ENCODE results near the gene NXPH2.

Gene NXPH2

DNA sequence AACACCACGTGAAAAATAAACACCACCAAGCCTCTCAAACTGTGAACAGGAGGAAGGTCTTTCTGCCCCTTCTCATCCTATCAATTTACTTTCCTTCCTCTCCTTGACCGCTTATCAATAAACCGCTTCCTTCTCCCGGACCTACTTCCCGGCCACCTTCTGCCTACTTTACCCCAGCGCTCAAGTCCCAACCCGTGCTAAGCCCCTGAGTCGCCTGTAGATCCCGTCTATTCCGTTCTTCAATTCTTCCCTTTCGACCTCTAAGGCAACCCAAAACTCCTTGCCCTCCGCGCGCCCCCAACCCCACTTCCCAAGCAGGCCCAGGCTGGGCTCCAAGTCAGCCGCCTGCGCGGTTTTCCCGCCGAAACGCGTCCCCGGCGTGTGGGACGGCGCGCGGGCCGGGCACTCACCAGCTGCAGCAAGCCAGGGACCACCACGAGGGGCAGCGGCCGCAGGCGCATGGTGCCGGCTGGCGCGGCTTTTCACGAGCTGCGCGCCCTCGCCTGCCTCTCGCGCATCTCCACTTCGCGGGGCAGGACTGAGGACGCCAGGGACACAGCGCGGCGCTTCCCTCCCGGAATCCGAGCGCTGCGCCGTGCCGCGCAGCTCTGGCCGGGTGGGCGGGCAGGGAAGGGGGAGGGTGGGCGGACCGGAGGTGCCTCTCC, at the start of gene NXPH2:
Gene NXPH2 (minus strand): TSS at position 610 of the 665 bp plus-strand sequence. CDS start 149 bp downstream, at position 461.
- no peak for TF ChIP-seq YY1 (IDR thresholded peaks at IDR 0.05; ENCODE audit: insufficient read depth, insufficient read length)
- no peak for TF ChIP-seq ZNF274 (IDR thresholded peaks at IDR 0.05; ENCODE audit: low read depth, low read length)
- no peak for TF ChIP-seq SUZ12 (IDR thresholded peaks at IDR 0.05; ENCODE audit: extremely low read depth, insufficient read depth, insufficient read length)
- no peak within 1 kb of the TSS for H3K4me3 ChIP-seq (ENCODE audit: insufficient read length, low read depth)
- no peaks in the 10 kb centered on the region for H3K4me1 ChIP-seq (ENCODE audit: insufficient read depth, insufficient read length)
- H3K27me3 ChIP-seq (ENCODE audit: insufficient read depth, insufficient read length) = no peaks in the 10 kb centered on the region
- no peaks in the 10 kb centered on the region for H3K36me3 ChIP-seq (ENCODE audit: insufficient read depth, insufficient read length, low read length)
- no peak within 1 kb of the TSS for H3K9ac ChIP-seq (ENCODE audit: insufficient read length, low read depth)
- peaks cover 15% of the 10 kb centered on the region; the same call in 1 of the 2 replicates for H3K9me3 ChIP-seq (ENCODE audit: insufficient read depth, low read length)
- no peak for DNase-seq (ENCODE audit: low read depth, low spot score)

- Histone ChIP-seq H3K27me3 (ENCODE audit: insufficient read depth, insufficient read length) (no peaks in the 10 kb centered on the region), H3K9me3 (ENCODE audit: insufficient read depth, low read length) (no peaks in the 10 kb centered on the region)
- peak; percentile 57 for DNase-seq (ENCODE audit: low read depth, low spot score)
Measured at GRCh38 chr2:138829326-138829919, 49.2 kb upstream of the NXPH2 start.

GRCh38 chr2:138827426-138828054, 47.4 kb upstream of the NXPH2 start:
- no peaks in the 10 kb centered on the region for H3K4me1 ChIP-seq (ENCODE audit: insufficient read depth, insufficient read length)
- H3K36me3 ChIP-seq (ENCODE audit: insufficient read depth, insufficient read length, low read length) = no peaks in the 10 kb centered on the region
- no peak overlapping the region for H3K9ac ChIP-seq (ENCODE audit: insufficient read length, low read depth)
- H3K4me3 ChIP-seq (ENCODE audit: insufficient read length, low read depth) = no peak overlapping the region
- TF ChIP-seq YY1 (IDR thresholded peaks at IDR 0.05; ENCODE audit: insufficient read depth, insufficient read length) = no peak
- no peak for TF ChIP-seq SUZ12 (IDR thresholded peaks at IDR 0.05; ENCODE audit: extremely low read depth, insufficient read depth, insufficient read length)
- TF ChIP-seq ZNF274 (IDR thresholded peaks at IDR 0.05; ENCODE audit: low read depth, low read length) = no peak
- H3K9me3 ChIP-seq (ENCODE audit: insufficient read depth, low read length) = no peaks in the 10 kb centered on the region
- DNase-seq (ENCODE audit: low read depth, low spot score) = peak; percentile 61
- no peaks in the 10 kb centered on the region for H3K27me3 ChIP-seq (ENCODE audit: insufficient read depth, insufficient read length)

More at GRCh38 chr2:138829326-138829919, 49.2 kb upstream of the NXPH2 start:
- TF ChIP-seq SUZ12 (IDR thresholded peaks at IDR 0.05; ENCODE audit: extremely low read depth, insufficient read depth, insufficient read length) = no peak
- no peak for TF ChIP-seq YY1 (IDR thresholded peaks at IDR 0.05; ENCODE audit: insufficient read depth, insufficient read length)
- no peak for TF ChIP-seq ZNF274 (IDR thresholded peaks at IDR 0.05; ENCODE audit: low read depth, low read length)
- Histone ChIP-seq H3K4me3 (ENCODE audit: insufficient read length, low read depth) (no peak overlapping the region), H3K4me1 (ENCODE audit: insufficient read depth, insufficient read length) (no peaks in the 10 kb centered on the region), H3K9ac (ENCODE audit: insufficient read length, low read depth) (no peak overlapping the region), H3K36me3 (ENCODE audit: insufficient read depth, insufficient read length, low read length) (no peaks in the 10 kb centered on the region)

DNA sequence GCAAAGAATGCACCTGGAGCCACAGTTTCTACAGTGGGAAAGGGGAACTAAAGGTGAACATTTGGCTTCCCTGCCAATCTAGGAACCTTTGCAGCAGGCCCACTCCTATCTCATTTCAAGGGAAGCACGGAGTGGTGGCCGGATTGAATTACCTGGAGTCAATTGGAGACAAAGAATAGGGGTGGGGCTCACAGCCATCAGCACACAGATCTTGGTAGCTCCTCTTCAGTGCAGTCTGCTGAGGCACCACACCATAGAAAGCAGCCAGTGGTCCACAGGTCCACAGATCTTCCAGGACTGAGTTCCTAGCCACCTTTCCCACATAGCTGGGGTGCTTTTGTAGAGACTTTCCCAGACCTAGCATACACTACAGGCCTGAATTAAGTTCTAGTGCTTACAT, 43.5 kb upstream of the NXPH2 start:
- no peaks in the 10 kb centered on the region for H3K36me3 ChIP-seq (ENCODE audit: insufficient read depth, insufficient read length, low read length)
- H3K4me3 ChIP-seq (ENCODE audit: insufficient read length, low read depth) = no peak overlapping the region
- TF ChIP-seq SUZ12 (IDR thresholded peaks at IDR 0.05; ENCODE audit: extremely low read depth, insufficient read depth, insufficient read length) (no peak), ZNF274 (IDR thresholded peaks at IDR 0.05; ENCODE audit: low read depth, low read length) (no peak), YY1 (IDR thresholded peaks at IDR 0.05; ENCODE audit: insufficient read depth, insufficient read length) (no peak)
- no peak overlapping the region for H3K9ac ChIP-seq (ENCODE audit: insufficient read length, low read depth)
- no peaks in the 10 kb centered on the region for H3K9me3 ChIP-seq (ENCODE audit: insufficient read depth, low read length)
- H3K4me1 ChIP-seq (ENCODE audit: insufficient read depth, insufficient read length) = no peaks in the 10 kb centered on the region
- no peak for DNase-seq (ENCODE audit: low read depth, low spot score)
- no peaks in the 10 kb centered on the region for H3K27me3 ChIP-seq (ENCODE audit: insufficient read depth, insufficient read length)

GRCh38 chr2:138819964-138820363, 39.8 kb upstream of the NXPH2 start:
- Histone ChIP-seq H3K27me3 (ENCODE audit: insufficient read depth, insufficient read length) (no peaks in the 10 kb centered on the region), H3K4me1 (ENCODE audit: insufficient read depth, insufficient read length) (no peaks in the 10 kb centered on the region), H3K9ac (ENCODE audit: insufficient read length, low read depth) (no peak overlapping the region), H3K36me3 (ENCODE audit: insufficient read depth, insufficient read length, low read length) (no peaks in the 10 kb centered on the region), H3K9me3 (ENCODE audit: insufficient read depth, low read length) (no peaks in the 10 kb centered on the region), H3K4me3 (ENCODE audit: insufficient read length, low read depth) (no peak overlapping the region)
- DNase-seq (ENCODE audit: low read depth, low spot score) = no peak
- no peak for TF ChIP-seq YY1 (IDR thresholded peaks at IDR 0.05; ENCODE audit: insufficient read depth, insufficient read length)
- TF ChIP-seq ZNF274 (IDR thresholded peaks at IDR 0.05; ENCODE audit: low read depth, low read length) = no peak

- Histone ChIP-seq H3K4me1 (ENCODE audit: insufficient read depth, insufficient read length) (no peaks in the 10 kb centered on the region), H3K9ac (ENCODE audit: insufficient read length, low read depth) (no peak overlapping the region), H3K9me3 (ENCODE audit: insufficient read depth, low read length) (no peaks in the 10 kb centered on the region), H3K36me3 (ENCODE audit: insufficient read depth, insufficient read length, low read length) (no peaks in the 10 kb centered on the region), H3K27me3 (ENCODE audit: insufficient read depth, insufficient read length) (no peaks in the 10 kb centered on the region), H3K4me3 (ENCODE audit: insufficient read length, low read depth) (no peak overlapping the region)
- peak; percentile 27 for DNase-seq (ENCODE audit: low read depth, low spot score)
- TF ChIP-seq ZNF274 (IDR thresholded peaks at IDR 0.05; ENCODE audit: low read depth, low read length) = no peak
- no peak for TF ChIP-seq SUZ12 (IDR thresholded peaks at IDR 0.05; ENCODE audit: extremely low read depth, insufficient read depth, insufficient read length)
- no peak for TF ChIP-seq YY1 (IDR thresholded peaks at IDR 0.05; ENCODE audit: insufficient read depth, insufficient read length)
Measured at GRCh38 chr2:138818556-138818955, 38.4 kb upstream of the NXPH2 start.

All from NT2/D1 (cell line).